ENCODE data around the gene ZNF302. TPM values are rescaled to one million over a fixed set of nuclear protein-coding genes. Genes with fewer than 3 reads are reported as not detected.
A peak's percentile ranks its signal among the peaks of the same experiment; 100 is the strongest.
"Not testable (repeated sequence)": the region's sequence is repeated elsewhere in the genome, so short reads cannot be mapped to it uniquely, and the experiment has no call there.

Gene ZNF302
- 43.4 TPM for polyA plus RNA-seq (ENCODE audit: insufficient read length)

DNA sequence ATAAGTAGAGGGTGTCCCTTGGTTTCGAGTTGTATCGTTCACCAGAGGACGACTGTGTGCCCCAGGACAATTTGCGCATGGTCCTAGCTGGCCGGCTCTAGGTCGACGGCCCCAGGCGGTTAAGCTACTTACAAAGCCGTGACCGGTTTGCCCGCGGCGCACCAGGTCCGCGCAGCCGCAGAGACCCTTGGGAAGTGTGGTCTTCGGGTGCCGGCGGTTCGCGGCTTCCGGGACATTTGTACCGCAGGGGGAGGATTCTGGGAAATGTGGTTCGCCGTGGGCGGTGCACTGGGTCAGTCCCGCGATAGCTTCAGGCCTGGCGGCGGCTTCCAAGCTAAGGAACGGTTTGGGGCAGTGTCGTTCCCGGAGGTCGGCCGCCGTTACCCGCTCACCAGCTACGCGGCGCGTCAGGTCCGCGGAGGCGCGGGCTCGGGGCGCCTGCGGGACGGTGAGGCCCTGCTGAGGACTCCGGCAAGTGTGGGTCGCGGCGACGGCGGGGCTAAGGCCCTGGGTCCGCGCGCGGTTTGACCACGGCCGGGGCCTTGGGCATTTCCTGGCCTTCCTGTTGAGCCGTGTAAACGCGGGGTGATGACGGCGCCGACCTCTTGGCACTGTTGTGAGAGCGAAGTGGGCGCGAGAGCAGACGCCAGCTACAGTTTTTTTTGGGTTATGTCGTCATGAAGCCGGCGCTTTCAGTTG lies at the start of gene ZNF302:
Gene ZNF302, plus strand, starts transcription at position 293 of the 699 bp plus-strand sequence. CDS start 1,127 bp downstream, outside the sequence.
- peak; percentile 97 for DNase-seq

DNA sequence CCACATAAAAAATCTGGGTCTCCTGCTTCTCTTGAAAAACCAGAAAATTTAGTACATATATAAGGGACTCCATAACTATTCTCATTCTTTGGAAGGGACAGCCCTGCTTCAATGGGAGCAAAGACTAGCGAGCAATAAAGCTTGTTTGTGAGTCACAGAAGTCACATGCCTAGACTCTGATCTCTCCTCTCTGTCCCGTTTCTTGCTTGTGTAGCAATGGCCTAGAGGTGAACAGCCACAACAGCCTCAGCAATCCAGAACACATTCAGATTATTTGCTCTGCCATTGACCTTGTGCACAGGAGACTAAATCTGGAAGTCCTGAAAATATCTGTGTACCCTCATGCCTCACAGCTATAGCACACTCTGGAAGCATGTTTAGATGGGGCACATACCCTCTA lies 43.7 kb upstream of the ZNF302 start:
- no peak for DNase-seq

DNA sequence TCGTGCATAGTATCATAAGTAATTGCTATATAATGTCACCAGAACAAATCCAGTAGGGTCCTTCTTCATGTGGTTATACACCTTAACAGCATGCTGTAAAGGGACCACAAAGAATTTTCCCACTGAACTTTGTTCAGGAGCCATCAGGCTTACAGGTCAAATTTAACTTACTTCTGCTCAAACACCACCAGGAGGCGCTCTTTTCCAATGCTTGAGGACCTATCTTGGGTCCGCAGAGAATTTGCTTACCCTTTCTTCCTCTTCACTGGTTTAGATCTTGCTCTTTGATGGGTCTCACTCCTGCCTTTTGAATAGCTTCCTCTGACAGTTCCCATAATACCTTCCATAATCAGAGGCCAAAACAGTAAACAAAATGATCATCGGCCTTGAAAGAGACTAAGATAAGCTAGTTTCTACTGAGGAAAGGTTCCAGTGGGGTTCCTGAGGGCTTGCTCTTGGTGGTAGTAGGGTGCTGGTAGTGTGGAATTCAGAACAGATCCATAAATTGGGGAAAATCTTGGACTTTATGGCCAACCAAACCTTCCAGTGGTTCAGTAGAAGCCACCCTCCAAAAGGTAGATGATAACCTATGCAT lies 37.9 kb upstream of the ZNF302 start:
- peak; percentile 50 for DNase-seq

DNA sequence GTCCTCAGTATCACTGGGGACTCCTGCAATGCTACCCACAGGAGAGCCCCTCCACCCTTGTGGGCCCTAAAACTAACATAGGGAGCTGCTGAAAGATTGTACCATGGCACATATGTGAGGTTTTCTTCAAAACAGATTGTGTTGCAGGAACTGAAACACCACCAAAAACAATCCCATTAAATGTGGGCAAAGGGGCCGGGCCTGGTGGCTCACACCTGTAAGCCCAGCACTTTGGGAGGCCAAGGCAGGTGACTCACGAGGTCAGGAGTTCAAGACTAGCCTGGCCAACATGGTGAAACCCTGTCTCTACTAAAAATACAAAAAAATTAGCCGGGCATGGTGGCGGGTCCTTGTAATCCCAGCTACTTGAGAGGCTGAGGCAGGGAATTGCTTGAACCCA lies 35.2 kb upstream of the ZNF302 start:
- DNase-seq, result no peak

DNA sequence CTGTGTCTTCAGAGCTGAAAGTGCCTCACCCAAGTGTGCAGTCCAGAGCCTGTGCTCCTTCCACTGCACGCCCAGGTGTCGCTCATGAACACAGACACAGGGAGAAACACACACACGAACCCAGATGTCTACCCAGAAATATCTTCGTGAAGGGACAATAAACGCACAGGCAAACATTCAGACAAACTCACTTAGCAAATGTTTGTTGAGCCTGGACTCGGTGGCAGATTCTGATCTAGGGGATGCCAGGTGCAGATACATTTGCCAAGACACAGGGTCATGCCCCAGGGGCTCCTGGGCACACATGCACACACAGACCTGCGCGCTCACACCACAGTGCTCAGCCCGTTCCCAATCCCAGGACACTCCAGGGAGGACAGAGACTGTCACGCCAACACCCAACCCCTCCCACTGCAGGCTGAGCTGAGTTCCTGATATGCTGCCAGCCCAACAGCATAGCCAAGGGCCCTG lies 32.5 kb upstream of the ZNF302 start:
- DNase-seq, result no peak

DNA sequence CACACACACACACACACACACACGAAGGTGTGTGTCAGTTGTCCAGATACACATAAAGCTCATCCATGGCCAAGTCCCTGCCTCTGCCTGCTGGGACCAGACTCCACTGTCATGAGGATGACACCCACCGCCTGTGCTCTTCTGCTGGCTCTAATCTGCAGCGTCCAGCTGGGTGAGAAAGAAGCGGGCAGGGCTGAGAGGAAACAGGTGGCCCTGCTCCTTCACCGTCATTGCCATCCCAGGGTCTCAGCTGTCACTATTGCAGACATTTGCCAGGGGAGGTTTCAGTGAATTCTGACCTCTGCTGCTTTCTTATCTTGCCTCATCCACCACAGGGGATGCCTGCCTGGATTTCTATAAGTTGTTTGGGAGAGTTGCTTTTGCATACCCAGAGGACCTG lies 31.9 kb upstream of the ZNF302 start:
- DNase-seq, result peak; percentile 26

DNA sequence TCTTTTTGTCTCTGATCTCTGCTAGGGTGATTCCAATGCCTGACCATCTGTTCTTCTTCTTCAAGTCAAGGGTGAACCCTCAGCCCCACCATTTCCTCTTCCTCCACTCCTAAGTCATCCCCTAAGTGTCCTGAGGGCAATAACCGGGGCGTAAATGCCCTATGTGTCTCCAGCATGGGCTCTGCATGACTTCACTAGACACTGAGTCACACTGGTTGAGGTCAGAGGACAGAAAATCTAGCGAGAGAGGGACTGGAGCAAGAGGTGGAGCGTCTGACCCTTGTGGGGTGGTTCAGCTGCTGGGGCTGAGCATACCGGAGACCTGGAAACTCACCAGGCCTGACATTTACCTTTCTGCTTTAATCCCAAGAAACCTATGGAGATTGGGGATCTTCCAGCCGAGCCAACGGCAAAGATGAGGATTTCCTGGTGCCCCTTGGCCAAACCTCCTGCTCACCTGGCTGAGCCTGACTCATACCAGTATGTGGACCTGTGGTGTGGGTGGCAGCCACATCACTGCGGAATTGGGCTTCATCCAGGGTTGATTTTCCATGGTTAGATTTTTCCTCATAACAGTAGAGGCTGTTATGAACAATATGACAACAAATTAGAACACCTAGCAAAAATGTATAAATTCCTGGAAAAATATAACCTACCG lies 27.5 kb upstream of the ZNF302 start:
- no peak for DNase-seq

DNA sequence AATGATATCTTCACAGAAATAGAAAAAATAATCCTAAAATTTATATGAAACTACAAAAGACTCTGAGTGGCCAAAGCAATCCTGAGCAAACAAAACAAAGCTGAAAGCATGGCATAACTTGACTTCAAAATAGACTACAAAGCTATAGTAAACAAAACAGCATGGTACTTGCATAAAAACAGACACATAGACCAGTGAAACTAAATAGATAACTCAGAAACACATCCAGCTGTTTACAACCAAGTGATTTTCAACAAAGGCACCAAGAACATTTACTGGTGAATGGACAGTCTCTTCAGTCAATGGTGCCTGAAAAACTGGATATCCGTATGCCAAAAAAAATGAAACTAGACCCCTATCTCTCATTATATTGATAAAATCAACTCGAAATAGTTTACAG lies 25.7 kb upstream of the ZNF302 start:
- DNase-seq, result no peak

DNA sequence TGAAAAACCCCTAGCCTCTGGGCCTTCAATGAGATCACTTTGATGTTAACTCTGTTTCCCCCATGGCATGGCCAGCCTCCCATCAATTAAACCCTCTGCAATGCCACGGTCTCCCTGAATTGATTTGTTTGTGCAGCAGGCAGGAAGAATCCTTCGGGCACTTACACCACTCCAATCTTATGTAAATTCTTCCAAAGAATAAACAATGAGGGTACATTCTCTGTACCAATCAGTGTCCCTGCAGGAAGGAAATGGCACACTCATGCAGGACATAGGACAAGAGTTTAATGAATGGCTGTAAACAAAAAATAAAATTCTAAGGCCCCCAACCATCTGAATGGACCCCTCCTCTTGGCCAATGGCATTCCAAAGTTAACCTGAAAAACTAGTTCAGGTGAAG lies 22.7 kb upstream of the ZNF302 start:
- no peak for DNase-seq

DNA sequence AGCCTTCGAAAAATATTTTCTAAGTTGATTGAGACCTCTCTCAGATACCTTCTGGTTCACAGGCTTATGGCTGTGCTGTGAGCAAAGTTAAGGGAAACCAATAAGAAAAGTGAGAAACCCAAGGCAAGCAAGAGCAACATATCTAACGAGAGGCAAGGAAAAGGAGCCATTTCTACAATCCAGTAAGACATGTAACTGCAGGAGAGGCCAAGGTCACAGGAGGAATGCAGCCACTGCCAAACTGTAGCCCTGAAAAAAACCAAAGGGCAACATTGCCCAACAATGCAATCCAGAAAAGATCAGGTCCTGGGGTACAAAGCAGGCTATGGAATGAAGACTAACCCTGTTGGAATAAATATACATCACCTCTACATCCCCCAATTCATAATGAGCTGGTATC lies 21.8 kb upstream of the ZNF302 start:
- no peak for DNase-seq

DNA sequence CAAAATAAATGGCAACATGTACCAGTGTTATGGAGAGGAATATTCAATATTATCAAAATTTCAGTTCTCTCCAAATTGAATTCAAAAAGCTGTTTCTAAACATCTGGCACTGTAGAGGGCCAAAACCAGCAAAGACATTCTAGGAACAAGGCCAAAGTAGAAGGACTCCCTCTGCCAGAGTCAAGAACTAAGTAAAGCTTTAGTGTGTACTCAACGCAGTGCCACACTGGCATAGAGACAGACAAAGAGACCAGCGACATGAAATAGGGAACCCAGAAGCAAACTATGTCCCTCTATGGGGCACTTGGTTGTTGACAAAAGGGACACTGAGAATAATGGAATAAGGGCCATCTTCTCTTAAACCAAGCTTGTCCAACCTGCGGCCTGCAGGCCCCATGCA lies 16.1 kb upstream of the ZNF302 start:
- DNase-seq, result no peak

DNA sequence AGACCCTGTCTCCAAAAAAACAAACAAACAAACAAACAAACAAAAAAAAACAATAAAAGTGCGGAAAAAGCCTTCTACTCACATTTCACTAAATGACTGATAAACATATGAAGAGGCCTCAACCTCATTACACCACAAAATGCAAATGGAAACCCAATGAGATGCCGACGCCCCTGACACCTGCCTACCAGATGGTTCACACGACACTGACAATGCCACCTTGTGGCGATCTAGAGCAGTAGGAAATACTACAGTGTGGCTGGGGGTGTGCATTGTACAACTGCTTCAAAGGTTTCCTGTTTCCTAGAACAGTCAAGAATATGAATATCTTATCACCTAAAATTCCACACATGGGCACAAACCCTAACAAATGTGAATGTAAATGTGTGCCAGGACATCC lies 14.6 kb upstream of the ZNF302 start:
- DNase-seq, result no peak

DNA sequence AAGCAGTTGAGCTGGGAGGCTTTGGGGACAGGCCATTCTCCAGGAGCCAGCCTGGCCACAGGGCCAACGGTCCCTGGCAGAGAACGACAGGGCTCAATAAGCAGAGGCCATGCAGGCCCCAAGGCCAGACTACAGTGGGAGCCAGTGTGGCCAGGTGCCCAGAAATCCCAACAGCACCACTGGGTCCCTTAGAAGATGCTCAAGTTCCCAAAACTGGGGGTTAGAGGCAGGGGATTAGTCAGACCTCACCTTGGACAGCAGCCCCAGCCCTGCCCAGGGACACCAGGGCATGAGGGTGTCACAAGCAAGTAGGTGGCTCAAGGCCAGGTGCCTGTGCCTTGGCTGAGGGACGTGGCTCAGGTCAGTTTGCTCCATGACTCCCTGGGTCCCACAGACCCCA lies 13.3 kb upstream of the ZNF302 start:
- no peak for DNase-seq

DNA sequence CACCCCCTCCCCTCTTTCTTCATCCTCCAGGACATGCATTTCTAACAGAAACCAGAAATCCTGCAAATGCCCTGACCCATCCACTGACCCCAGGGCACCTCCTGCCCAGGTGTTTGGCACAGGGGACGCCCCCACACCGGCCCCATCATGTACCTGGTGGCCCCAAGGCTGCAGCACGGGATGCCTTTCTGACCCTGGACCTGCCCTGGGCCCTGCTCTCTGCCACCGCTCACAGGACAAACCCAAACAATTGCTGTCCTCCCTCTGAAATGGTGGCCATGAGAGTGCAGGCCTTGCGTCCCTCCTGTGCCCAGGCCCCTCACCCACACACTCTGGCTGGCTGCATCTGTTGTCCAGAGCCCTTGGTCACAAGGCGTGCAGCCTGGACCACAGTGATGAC lies 12.6 kb upstream of the ZNF302 start:
- DNase-seq, result no peak

DNA sequence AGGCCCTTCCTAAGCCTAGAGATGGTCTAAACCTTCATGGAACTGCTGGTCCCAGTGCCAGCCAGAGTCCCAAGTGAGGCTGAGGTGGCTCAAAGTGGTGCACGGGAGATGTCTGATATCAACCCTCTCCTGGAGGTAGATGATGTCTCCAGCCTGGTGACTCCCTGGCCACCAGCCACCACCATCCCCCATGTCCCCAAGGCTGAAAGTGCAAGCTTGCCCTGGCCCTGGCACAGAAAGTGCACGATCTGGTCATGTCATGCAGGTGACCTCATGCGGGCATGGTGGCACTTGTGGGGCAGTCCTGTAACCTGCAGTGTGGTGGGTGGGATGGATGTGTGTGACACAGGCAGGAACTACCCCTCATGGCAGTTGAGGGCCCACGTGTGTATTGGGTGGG lies 12.2 kb upstream of the ZNF302 start:
- not testable (repeated sequence) for DNase-seq

DNA sequence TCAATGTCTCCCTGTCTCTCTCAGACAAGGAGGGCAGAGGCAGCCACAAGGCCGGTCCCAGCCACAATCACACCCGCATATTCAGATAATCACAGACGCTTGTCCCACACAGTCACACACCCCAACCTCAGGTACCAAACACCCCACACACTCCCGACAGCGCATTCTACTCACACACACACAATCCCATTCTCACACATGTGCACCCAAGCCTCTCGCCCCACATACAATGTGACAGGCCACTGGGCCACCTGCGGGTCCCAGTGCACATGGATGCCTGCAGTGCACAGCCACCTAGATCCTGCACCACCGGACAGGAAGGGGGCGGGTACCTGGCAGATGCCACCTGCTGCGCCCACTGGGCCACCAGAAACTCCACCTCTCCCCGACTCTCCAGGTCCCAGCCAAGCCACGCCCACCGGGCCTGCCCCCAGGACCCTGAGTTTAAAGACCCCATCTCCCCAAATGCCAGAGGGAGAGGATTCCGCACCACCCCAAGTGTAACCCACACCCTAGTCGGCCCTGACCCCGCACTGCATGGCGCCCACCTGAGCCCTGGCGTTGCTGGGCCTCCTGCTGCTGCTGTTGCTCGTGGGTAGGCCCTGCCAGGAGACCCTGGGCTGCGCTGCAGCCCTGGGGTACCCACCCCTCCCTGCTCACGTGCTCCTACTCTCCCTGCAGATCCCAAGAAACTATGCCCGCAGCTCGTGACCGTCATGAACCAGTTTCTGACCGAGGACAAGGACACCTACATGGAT lies 11.1 kb upstream of the ZNF302 start:
- no peak for DNase-seq

DNA sequence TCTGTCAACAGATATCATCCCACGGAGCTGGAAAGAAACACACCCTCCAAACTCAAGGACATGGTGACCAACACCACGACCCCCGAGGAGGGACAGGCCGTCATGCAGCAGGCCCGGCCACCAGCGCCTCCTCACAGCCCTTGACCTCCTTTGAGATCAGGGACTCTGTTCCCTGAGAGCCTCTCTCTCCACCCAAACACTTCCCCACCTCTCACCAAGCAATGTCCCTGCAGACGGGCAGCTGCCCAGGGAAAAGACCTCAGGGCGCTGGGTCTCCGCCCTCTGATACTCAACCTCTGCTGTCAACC lies 10.6 kb upstream of the ZNF302 start:
- no peak for DNase-seq

DNA sequence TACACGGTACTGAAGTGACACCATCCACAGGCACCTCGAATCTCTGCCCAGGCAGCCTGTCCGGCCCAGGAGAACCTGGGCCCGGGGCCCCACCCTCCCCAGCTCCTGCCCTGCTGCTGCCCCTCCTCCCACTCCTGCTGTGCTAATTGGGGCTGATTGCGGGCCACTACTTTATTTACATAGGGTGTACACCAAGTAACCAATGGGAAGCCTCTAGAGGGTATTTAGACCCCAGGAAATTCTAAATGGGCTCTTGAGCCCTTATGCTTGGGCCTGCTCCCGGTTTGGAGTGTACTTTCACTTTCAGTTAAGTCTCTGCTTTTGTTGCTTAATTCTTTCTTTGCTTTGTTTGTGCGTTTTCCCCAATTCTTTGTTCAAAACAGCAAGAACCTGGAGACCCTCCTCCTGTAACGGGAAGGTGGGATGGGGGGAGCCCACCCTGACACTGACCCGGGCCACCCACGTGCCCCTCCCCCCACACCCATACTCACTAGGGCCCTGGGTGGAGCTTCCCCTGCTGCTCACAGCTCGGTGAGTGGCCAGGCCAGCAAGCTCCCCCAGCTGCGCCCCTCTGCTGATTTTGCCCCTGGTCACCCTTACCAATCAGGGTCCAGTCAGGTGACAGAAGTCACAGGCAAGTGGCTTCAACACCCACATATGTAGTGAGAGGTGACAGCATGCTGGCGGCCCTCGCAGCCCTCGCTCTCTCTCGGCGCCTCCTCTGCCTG lies 10.0 kb upstream of the ZNF302 start:
- no peak for DNase-seq

DNA sequence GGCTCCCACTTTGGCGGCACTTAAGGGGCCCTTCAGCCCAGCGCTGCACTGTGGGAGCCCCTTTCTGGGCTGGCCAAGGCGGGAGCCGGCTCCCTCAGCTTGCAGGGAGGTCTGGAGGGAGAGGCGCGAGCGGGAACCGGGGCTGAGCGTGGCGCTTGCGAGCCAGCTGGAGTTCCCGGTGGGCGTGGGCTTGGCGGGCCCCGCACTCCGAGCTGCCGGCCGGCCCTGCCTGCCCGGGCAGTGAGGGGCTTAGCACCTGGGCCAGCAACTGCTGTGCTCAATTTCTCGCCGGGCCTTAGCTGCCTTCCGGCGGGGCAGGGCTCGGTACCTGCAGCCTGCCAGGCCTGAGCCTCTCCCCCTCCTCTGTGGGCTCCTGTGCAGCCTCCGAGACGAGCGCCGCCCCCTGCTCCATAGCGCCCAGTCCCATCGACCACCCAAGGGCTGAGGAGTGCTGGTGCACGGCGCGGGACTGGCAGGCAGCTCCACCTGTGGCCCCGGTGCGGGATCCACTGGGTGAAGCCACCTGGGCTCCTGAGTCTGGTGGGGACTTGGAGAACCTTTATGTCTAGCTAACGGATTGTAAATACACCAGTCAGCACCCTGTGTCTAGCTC lies 9.3 kb upstream of the ZNF302 start:
- not testable (repeated sequence) for DNase-seq

DNA sequence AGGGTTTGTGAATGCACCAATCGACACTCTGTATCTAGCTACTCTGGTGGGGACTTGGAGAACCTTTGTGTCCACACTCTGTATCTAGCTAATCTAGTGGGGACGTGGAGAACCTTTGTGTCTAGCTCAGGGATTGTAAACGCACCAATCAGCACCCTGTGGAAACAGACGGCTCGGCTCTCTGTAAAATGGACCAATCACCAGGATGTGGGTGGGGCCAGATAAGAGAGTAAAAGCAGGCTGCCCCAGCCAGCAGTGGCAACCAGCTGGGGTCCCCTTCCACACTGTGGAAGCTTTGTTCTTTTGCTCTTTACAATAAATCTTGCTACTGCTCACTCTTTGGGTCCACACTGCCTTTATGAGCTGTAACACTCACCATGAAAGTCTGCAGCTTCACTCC lies 8.8 kb upstream of the ZNF302 start:
- not testable (repeated sequence) for DNase-seq

DNA sequence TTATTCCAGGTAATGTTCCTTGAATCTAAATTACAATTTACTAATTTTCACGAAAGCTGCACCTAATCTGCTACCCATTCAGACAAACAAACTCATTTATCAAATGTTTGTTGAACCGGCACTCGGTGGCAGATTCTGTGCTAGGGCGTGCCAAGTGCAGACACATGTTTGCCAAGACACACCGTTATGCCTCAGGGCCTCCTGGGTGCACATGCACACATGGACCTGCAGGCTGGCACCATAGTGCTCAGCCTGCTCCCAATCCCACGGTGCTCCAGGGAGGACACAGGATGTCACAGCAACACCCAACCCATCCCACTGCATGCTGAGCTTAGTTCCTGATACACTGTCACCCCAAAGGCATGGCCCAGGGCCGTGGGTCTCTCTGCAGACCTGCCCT lies 8.2 kb upstream of the ZNF302 start:
- DNase-seq, result no peak

DNA sequence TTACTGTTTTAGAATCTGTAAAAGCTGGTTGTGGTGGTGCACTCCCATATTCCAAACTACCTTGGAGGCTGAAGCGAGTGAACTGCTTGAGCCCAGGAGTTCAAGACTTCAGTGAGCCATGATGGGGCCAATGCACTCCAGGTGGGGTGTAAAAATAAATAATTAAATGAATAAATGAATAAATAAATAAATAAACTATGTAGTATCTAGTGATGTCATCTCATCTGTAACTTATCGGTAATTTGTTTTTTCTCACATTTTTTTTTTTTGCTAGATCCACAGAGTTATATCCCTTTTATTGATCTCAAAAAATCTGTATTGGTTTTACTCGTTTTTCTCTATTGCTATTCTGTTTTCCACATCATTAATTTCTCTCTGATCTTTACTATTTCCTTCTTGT lies 5.5 kb upstream of the ZNF302 start:
- DNase-seq, result no peak
